GM21619 (cell line): ENCODE measurements around the gene SLC16A1.
"Not testable (repeated sequence)": the region's sequence is repeated elsewhere in the genome, so short reads cannot be mapped to it uniquely, and the experiment has no call there.

ENCODE experiments used
- ATAC-seq: cut with Tn5 transposase; IDR thresholded peaks from one replicate; pipeline ENCODE4 v1.9.1; 2021; ENCODE audit not compliant: unreplicated experiment

SLC16A1 gene

GRCh38 chr1:112973788-112974187, 17.8 kb upstream of the SLC16A1 start:
- ATAC-seq: no peak

GRCh38 chr1:112971006-112971405, 15.0 kb upstream of the SLC16A1 start:
- no peak for ATAC-seq

GRCh38 chr1:112964347-112964746, 8.4 kb upstream of the SLC16A1 start:
- no peak for ATAC-seq

GRCh38 chr1:112961072-112961471, 5.1 kb upstream of the SLC16A1 start:
- no peak for ATAC-seq

- ATAC-seq: no peak
Measured at GRCh38 chr1:112960384-112960783, 4.4 kb upstream of the SLC16A1 start.

DNA sequence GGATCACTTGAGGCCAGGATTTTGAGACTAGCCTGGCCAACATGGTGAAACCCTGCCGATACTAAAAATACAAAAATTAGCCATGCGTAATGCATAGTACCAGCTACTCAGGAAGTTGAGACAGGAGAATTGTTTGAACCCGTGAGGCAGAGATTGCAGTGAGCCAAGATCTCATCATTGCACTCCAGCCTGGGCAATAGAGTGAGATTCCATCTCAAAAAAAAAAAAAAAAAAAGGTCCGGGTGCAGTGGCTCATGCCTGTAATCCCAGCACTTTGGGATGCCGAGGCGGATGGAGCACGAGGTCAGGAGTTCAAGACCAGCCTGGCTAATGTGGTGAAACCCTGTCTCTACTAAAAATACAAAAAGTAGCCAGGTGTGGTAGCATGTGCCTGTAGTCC, 2.2 kb upstream of the SLC16A1 start:
- not testable (repeated sequence) for ATAC-seq

- ATAC-seq: peak; percentile 52
Measured at GRCh38 chr1:112957133-112957812, 1.3 kb upstream of the SLC16A1 start.

DNA sequence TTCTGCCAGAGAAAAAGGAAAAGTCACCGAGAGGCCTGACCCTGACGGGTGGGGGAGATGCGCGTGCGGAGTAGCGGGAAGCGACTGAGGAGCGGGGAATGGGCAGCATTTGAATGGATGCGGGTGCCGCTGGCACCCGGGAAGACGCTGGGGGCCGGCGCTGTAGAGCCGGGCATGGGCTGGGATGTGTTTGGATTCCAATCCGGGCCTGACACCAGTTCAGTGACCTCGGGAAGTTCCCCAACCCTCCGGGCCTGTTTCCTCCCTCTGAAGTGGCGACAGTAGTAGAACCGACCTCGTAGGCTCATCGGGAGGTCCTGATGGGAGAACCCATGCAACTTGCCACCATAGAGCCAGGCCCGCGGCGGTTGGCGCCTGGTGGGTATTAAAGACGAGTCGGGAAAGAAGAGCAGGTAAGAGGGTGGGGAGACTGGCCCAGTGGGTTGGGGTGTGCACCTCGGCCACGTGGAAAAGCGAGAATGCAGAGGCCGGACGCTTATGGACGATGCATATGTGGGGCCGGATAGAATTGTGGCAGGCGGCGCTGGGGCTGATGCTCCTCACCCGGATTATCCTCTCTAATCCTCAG, 642 bp upstream of the SLC16A1 start:
- ATAC-seq: peak; percentile 5

GRCh38 chr1:112954945-112955772, 837 bp downstream of the SLC16A1 start:
- peak; percentile 14 for ATAC-seq

DNA sequence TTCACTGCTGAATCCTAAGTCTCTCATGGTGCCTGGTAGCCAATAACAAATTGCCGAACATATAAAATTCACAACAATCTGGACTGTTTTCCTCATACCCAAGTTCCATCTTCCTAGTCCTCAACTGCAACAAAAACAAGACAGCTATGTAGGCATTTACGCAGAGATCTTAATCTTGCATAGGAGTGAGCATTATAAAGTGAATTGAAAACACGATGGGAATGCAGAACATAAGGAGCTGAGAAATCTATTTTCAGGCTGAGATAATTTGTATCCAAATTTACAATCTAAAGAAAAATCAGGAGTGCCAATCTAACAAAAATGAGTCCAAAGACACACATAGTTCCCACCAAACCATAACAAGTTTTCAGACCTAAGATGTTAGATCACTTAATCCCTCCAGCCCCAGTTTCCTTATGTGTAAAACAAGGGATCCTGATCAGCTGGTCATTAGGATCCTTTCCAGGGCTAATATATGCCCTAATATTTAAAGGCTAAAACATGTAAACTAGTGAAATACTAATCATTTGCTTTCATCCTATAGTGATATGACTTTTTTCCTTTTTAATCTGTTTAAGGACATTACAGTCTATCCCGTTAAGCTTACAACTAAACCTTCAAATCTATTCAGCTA, 1.9 kb downstream of the SLC16A1 start:
- no peak for ATAC-seq

DNA sequence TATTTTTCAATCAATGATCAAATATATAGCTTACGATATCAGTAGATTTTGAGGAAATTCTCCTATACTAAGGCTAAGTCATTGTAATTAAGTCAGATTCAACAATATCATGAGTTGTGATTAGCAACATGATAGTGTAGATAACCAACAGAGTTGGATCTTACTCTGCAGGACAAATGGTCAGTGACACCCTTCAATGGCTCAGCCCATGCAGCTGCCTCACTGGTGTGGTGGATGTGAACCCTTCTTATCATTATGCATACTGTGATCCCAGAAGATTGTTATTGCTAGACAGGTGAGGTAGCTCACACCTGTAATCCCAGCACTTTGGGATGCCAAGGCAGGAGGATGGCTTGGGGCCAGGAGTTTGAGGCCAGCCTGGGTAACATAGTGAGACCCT, 5.6 kb downstream of the SLC16A1 start:
- no peak for ATAC-seq

GRCh38 chr1:112946683-112947082, 9.3 kb downstream of the SLC16A1 start:
- ATAC-seq: no peak

- no peak for ATAC-seq
Measured at GRCh38 chr1:112939810-112940209, 16.2 kb downstream of the SLC16A1 start.

GRCh38 chr1:112938210-112938609, 17.8 kb downstream of the SLC16A1 start:
- no peak for ATAC-seq

DNA sequence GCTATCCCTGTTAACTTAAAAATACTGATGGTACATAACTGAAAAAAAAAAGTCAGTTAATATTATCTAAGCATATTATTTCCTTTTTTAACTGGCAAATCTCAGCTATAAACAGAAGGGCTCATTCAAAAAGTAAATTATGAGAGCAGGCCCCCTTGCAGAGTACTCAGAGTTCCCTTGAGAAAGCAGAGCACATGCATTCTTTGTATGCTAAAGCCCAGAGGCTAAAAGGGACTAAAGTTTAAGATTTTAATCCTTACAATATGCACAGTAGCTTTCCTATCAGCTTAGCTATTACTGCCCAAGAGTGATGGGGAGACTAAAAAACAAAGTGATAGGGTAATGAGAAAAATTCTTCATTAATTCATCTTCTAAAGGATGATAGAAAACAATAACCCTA, 18.5 kb downstream of the SLC16A1 start:
- no peak for ATAC-seq

- no peak for ATAC-seq
Measured at GRCh38 chr1:112937070-112937469, 18.9 kb downstream of the SLC16A1 start.

DNA sequence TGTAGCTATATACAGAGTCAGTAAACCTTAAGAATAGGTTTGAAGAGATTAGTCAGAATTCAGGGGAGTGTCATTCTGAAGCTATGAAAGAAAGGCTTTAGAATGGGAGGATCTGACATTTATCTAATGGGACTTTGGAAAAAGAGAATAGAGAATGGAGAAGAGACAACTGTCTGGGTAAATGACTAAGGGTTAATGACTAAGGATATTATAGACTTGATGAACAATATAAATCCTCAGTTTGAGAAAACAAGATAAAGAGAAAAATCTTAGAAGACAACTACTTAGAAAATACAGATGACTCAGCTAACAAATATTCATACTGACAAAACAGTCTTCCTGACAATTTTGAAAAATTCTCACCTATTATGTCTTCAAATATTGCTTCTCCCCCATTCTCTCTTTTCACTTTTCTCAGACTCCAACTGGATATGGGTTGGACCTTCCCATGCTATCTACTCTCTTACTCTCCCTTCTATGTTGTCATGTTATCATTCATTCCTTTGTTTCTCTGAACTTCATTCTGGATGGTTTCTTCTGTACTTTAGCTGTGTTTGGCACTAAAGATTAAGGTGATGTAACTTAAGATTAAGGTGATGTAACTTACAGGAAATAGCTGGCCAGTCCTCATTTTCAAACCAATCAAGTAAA, 20.4 kb downstream of the SLC16A1 start:
- ATAC-seq: no peak

DNA sequence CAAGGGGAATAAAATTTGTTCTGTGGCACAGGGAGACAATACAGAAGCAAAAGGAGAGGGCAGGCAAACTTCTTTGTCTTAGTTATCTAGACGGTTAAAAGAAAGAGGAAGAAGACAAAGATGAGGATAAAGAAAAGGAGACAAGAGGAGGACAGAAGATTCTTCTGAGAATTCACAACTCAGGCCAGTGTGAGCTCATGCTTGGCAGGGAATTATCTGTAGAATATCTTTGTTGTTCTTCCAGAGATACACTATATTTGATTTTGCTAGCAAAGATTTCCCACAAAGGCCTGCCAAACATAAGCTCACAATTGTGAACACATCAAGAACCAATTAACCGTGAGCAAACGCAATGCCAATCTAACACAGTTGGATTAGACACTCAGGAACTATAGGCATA, 21.4 kb downstream of the SLC16A1 start:
- no peak for ATAC-seq

DNA sequence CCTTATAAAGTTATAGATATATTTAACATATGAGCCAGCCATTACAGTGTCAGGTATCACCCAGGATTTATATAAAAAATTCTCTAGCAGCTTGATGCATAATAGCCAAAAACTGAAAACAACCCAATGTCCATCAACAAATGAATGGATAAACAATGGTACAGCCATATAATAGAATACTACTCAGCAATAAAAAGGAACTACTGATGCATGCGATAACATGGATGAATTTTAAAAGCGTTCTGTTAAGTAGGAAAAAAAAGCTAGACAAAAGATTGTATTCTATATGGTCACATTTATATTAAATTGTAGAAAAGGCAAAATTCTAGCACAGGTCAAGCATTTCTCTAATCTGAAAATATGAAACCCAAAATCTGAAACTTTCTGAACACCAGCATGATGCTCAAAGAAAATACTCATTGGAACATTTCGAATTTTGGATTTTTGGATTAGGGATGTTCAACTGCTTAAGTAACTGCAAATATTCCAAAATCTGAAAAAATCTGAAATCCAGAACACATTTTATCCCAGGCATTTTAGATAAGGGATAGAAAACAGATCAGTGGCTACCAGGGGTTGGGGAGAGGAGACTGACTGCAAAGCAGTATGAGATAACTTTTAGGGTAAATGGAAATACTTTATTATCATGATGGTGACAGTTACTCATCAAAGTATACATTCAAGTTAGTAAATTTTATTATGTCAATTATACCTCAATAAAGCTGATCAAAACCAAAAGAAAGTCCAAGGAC, 22.0 kb downstream of the SLC16A1 start:
- no peak for ATAC-seq

- no peak for ATAC-seq
Measured at GRCh38 chr1:112929979-112930378, 26.0 kb downstream of the SLC16A1 start.
